Common myeloid progenitor, CD34-positive (primary cell): ENCODE results near the gene NCR1.
"Not testable (repeated sequence)": the region's sequence is repeated elsewhere in the genome, so short reads cannot be mapped to it uniquely, and the experiment has no call there.

Source experiments
- CTCF ChIA-PET: fragments of 350-600 bp; sonication (Branson Sonifier 250); formaldehyde crosslinking; loops from one replicate; lab custom pipeline; 2021; ENCODE audit warnings: antibody characterized with exemption; lab: Charles Lee
- POLR2A ChIA-PET: fragments of 350-600 bp; sonication (Branson Sonifier 250); formaldehyde crosslinking; loops from one replicate; lab custom pipeline; 2021; ENCODE audit warnings: antibody characterized with exemption; lab: Charles Lee
- DNase-seq, 3 donors: peaks; one replicate each; pipeline versions ENCODE4 v3.0.0 to v3.0.0-alpha.2; 2013
- H3K27ac ChIP-seq, 2 experiments: 1 replicate in 1 of 2; 2 replicates in 1 of 2; pipeline ENCODE4 v1.7.0; 2013; ENCODE audit warnings: inconsistent platforms in 2 of 2, low read length in 2 of 2, mild to moderate bottlenecking in 2 of 2, low read depth in 1 of 2, moderate library complexity in 1 of 2; ENCODE audit not compliant: severe bottlenecking in 2 of 2, insufficient read depth in 1 of 2, poor library complexity in 1 of 2
- H3K27me3 ChIP-seq, 5 experiments: replicated peaks in 2 of 5; 1 replicate in 3 of 5; 2 replicates in 2 of 5; pipeline versions ENCODE4 v1.6.1 to v1.7.0; 2013; ENCODE audit warnings: low read length in 4 of 5, mild to moderate bottlenecking in 2 of 5, moderate library complexity in 2 of 5, inconsistent platforms in 1 of 5; ENCODE audit not compliant: insufficient read depth in 5 of 5, control insufficient read depth in 4 of 5
- H3K36me3 ChIP-seq, 4 experiments: 1 replicate in 2 of 4; 2 replicates in 2 of 4; pipeline versions ENCODE4 v1.6.1 to v1.7.0; 2013; ENCODE audit warnings: low read length in 3 of 4, control low read depth in 1 of 4, mild to moderate bottlenecking in 1 of 4; ENCODE audit not compliant: control insufficient read depth in 4 of 4, insufficient read depth in 4 of 4
- H3K4me1 ChIP-seq, 4 experiments: 1 replicate in 3 of 4; 2 replicates in 1 of 4; pipeline versions ENCODE4 v1.6.1 to v1.7.1; 2013; ENCODE audit warnings: low read length in 3 of 4, mild to moderate bottlenecking in 3 of 4, control low read depth in 1 of 4, inconsistent platforms in 1 of 4, moderate library complexity in 1 of 4; ENCODE audit not compliant: control insufficient read depth in 4 of 4, insufficient read depth in 4 of 4; ENCODE audit errors: control extremely low read depth in 1 of 4
- H3K4me3 ChIP-seq, 7 experiments: 1 replicate in 4 of 7; 2 replicates in 3 of 7; pipeline versions ENCODE4 v1.5.1 to v1.7.0; 2013; ENCODE audit warnings: mild to moderate bottlenecking in 7 of 7, low read length in 6 of 7, moderate library complexity in 6 of 7, inconsistent platforms in 2 of 7, low read depth in 2 of 7, control low read depth in 1 of 7; ENCODE audit not compliant: insufficient read depth in 4 of 7, control insufficient read depth in 1 of 7; ENCODE audit errors: extremely low read depth in 1 of 7
- H3K9me3 ChIP-seq, 5 experiments: 1 replicate in 4 of 5; 2 replicates in 1 of 5; pipeline versions ENCODE4 v1.6.1 to v1.7.1; 2013; ENCODE audit warnings: low read length in 4 of 5, mild to moderate bottlenecking in 2 of 5, inconsistent platforms in 1 of 5, low read depth in 1 of 5, moderate library complexity in 1 of 5; ENCODE audit not compliant: control insufficient read depth in 4 of 5, insufficient read depth in 2 of 5; ENCODE audit errors: control extremely low read depth in 1 of 5
- WGBS: methylation state at CpG from one replicate; pipeline ENCODE4 v1.1.5; 2013; ENCODE audit not compliant: insufficient coverage; 5-methylcytosine and 5-hydroxymethylcytosine counted together

Gene NCR1

GRCh38 chr19:54893406-54893805, 12.5 kb upstream of the NCR1 start:
- 89% methylated on average over 7 of the region's 7 CpGs for WGBS
- Histone ChIP-seq H3K9me3 (no peaks in the 10 kb centered on the region), H3K4me3 (no peak overlapping the region), H3K27ac (no peak overlapping the region), H3K36me3 (no peaks in the 10 kb centered on the region), H3K27me3 (no peaks in the 10 kb centered on the region), H3K4me1 (no peaks in the 10 kb centered on the region)
- no peak for DNase-seq
- POLR2A ChIA-PET: no interaction called here
- CTCF ChIA-PET: interaction anchor here (0.6 to 1.9 kb wide), 3 partner anchors 12 to 239 kb away, joined by 3 to 5 read pairs (median 4); no protein-coding TSS in a partner anchor

DNA sequence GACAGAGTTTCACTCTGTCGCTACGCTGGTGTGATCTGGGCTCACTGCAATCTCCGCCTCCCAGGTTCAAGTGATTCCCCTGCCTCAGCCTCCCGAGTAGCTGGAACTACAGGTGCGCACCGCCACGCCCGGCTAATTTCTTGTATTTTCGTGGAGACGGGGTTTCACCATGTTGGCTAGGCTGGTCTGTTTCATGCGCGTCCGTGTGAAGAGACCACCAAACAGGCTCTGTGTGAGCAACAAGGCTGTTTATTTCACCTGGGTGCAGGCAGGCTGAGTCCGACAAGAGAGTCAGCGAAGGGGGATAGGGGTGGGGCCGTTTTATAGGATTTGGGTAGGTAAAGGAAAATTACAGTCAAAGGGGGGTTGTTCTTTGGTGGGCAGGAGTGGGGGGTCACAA, 11.8 kb upstream of the NCR1 start:
- H3K4me3 ChIP-seq, H3K27ac ChIP-seq, H3K27me3 ChIP-seq, H3K9me3 ChIP-seq, POLR2A ChIA-PET, H3K36me3 ChIP-seq, DNase-seq, H3K4me1 ChIP-seq: not testable (repeated sequence)
- CTCF ChIA-PET: interaction anchor here (1.9 kb wide), 1 partner anchor 13 kb away, joined by 5 read pairs; no protein-coding TSS in a partner anchor
- 97% methylated on average over 10 of the region's 16 CpGs for WGBS

GRCh38 chr19:54896036-54896435, 9.9 kb upstream of the NCR1 start:
- Histone ChIP-seq H3K27me3 (no peaks in the 10 kb centered on the region), H3K27ac (no peak overlapping the region), H3K36me3 (no peaks in the 10 kb centered on the region), H3K4me3 (no peak overlapping the region), H3K4me1 (no peaks in the 10 kb centered on the region), H3K9me3 (no peaks in the 10 kb centered on the region)
- ChIA-PET CTCF (no interaction called here), POLR2A (no interaction called here)
- no peak for DNase-seq
- 100% methylated on average over 2 of the region's 2 CpGs for WGBS

DNA sequence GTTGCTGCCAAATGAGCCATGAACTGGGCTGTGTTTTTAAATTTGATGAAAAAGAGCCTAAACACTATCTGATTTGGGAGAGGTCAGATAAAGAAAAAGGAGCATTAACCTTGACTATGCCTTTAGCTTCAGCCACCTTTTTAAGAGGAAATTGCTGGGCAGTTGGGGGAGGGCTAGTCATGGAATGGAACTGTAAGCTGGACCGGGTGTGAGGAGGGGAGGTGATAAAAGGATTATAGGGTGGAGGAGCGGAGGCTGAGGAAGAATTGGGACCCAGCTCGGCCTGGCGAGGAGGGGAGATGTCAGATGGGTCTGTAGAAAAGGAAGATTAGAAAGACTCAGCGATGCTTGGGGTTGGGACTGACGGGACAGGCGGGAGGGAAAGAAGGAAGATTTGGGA, 7.3 kb upstream of the NCR1 start:
- H3K4me3 ChIP-seq, DNase-seq, H3K36me3 ChIP-seq, H3K9me3 ChIP-seq, POLR2A ChIA-PET, H3K4me1 ChIP-seq, CTCF ChIA-PET, H3K27me3 ChIP-seq, H3K27ac ChIP-seq: not testable (repeated sequence)
- 80% methylated on average over 3 of the region's 7 CpGs for WGBS

DNA sequence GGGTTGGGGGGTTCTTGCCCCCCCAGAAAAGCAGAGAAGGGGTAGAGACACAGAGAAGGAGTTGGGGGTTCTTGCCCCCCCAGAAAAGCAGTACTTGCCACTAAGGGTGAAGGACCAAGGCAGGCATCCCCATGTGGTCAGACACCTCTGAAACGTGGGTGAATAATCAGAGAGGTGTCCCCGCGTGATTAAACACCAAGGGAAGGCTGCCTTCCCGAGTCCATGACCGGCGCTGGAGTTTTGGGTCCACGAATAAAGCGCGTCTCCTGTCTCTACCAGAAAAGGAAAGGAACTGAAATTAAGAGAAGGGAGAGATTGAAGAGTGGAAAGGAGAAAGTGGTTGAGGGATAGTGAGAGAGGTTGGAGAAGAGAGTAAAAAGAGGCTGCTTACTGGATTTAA, 6.3 kb upstream of the NCR1 start:
- H3K36me3 ChIP-seq, H3K27me3 ChIP-seq, H3K4me3 ChIP-seq, H3K27ac ChIP-seq, DNase-seq, H3K9me3 ChIP-seq, CTCF ChIA-PET, H3K4me1 ChIP-seq, POLR2A ChIA-PET: not testable (repeated sequence)
- WGBS: 92% methylated on average over 8 of the region's 9 CpGs

GRCh38 chr19:54901153-54901552, 4.8 kb upstream of the NCR1 start:
- POLR2A ChIA-PET, H3K4me3 ChIP-seq, DNase-seq, CTCF ChIA-PET, H3K27me3 ChIP-seq, H3K27ac ChIP-seq, H3K9me3 ChIP-seq, H3K36me3 ChIP-seq: not testable (repeated sequence)
- peaks cover 0 to 15% (median 8%) of the 10 kb centered on the region in 4 experiments for H3K4me1 ChIP-seq
- WGBS: 96% methylated on average over 4 of the region's 8 CpGs

GRCh38 chr19:54902061-54902460, 3.9 kb upstream of the NCR1 start:
- no peak for DNase-seq

More at GRCh38 chr19:54902061-54902460, 3.9 kb upstream of the NCR1 start:
- no peaks in the 10 kb centered on the region for H3K27me3 ChIP-seq
- CTCF ChIA-PET: no interaction called here
- 71% methylated on average over 2 of the region's 3 CpGs for WGBS
- H3K9me3 ChIP-seq: no peaks in the 10 kb centered on the region
- no peak overlapping the region for H3K27ac ChIP-seq
- POLR2A ChIA-PET: no interaction called here
- peaks cover 2 to 16% (median 9%) of the 10 kb centered on the region in 4 experiments for H3K4me1 ChIP-seq
- H3K4me3 ChIP-seq: no peak overlapping the region
- no peaks in the 10 kb centered on the region for H3K36me3 ChIP-seq
